AG09309 (cell line): ENCODE data around the gene VSIG4.
"Not testable (repeated sequence)": the region's sequence is repeated elsewhere in the genome, so short reads cannot be mapped to it uniquely, and the experiment has no call there.

ENCODE experiments used
- DNase-seq: peaks from one replicate; pipeline ENCODE4 v3.0.0-alpha.2; 2010; ENCODE audit warnings: low read depth
- H3K4me3 ChIP-seq: 2 replicates; pipeline ENCODE4 v1.5.1; 2011; ENCODE audit warnings: mild to moderate bottlenecking, low read depth, low read length, moderate library complexity; ENCODE audit not compliant: control insufficient read depth
- CTCF ChIP-seq: IDR thresholded peaks from 2 replicates; pipeline ENCODE4 v1.5.1; 2011; ENCODE audit warnings: mild to moderate bottlenecking, low read depth, low read length, inconsistent platforms; ENCODE audit not compliant: insufficient read depth, control insufficient read depth; ENCODE audit errors: missing control alignments

Gene VSIG4

DNA sequence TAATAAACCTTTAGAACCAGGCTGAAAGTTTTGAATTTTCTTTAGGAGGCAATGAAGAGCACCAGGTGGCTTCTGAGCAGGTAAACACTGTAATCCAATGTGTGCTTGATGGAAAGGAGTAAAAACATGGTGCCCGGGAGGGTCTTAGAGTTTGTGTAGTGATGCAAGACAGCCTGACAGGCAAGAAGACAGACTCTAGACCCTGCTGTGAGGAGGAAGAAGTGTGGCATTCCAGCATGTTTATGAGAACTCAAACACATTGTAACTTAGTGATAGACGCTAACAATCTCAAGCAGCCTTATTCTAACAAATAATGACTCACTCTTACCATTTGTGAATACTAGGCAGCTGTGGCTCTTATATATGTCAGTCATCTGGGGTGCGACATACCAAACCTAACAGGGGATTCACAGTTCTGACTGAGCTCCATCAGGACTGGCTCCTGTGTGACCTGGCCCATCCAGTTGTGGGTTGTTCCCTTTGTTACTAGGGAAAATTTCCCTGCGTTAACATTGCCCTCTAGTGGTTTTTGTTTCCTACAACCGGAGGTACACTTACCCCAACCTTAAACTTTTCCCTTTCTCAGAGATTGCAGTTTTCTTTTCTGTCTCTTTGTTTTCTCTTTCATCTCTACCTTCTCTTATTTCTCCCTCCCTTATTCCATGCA, 53.8 kb downstream of the VSIG4 start:
- H3K4me3 ChIP-seq, result no peak overlapping the region
- DNase-seq, result no peak
- peak; percentile 68 for TF ChIP-seq CTCF

DNA sequence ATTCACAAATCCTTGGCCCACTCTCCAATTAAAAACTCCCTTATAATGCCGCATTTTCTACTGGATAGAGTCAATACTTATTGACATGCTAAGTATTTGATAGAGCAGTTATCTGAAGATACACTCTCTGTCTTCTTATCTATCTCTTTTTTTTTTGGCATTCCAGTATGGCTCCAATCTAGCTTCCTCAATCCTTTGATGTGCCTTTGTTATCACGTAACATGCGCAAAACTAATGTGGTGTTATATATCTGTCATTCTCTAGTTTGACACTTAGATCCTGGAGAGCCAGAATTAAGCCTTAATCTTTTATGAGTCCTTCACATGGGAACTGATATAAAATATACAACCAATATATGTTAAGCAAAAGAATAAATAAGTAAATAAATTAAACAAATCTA, 54.7 kb downstream of the VSIG4 start:
- DNase-seq, result no peak
- no peak for TF ChIP-seq CTCF
- H3K4me3 ChIP-seq, result no peak overlapping the region

DNA sequence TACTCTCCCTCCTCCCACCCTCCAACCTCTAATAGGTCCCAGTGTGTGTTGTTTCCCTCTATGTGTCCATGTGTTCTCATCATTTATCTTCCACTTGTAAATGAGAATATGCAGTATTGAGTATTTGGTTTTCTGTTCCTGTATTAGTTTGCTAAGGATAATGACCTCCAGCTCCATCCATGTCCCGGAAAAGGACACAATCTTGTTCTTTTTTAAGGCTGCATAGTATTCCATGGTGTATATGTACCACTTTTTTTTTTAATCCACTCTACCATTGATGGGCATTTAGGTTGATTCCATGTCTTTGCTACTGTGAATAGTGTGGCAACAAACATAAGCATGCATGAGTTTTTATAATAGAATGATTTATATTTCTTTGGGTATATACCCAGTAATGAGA, 62.7 kb downstream of the VSIG4 start:
- not testable (repeated sequence) for DNase-seq

DNA sequence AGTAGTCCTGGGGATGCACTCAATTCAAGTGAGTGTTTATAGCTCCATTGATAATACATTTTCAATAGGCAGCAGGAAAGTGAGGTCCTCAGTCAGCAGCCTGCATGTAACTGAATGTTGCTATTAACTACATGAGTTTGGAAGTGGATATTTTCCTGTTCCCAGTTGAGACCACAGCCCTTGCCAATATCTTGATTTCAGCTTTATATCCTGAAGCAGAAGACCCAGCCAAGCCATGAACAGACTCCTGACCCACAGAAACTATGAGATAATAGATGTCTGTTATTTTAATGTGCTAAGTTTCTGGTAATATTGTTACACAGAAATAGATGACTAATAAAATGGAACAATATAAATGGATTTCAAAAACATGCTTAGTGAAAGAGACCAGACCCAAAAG, 63.7 kb downstream of the VSIG4 start:
- no peak for DNase-seq
- no peak for TF ChIP-seq CTCF
- H3K4me3 ChIP-seq, result no peak overlapping the region

More for the DNA sequence above, 62.7 kb downstream of the VSIG4 start:
- H3K4me3 ChIP-seq, result not testable (repeated sequence)

DNA sequence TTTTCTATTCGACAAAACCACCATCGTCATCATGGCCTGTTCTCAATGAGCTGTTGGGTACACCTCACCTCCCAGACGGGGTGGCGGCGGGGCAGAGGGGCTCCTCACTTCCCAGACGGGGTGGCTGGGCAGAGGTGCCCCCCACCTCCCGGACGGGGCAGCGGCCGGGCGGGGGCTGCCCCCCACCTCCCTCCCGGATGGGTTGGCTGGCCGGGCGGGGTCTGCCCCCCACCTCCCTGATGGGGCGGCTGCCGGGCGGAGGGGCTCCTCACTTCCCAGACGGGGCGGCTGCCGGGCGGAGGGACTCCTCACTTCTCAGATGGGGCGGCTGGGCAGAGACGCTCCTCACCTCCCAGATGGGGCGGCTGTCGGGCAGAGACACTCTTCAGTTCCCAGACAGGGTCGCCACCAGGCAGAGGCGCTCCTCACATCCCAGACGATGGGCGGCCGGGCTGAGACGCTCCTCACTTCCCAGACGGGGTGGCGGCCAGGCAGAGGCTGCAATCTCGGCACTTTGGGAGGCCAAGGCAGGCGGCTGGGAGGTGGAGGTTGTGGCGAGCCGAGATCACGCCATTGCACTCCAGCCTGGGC, 64.6 kb downstream of the VSIG4 start:
- DNase-seq, H3K4me3 ChIP-seq: not testable (repeated sequence)
